Stimulated activated naive CD8-positive, alpha-beta T cell treated with anti-CD3 and anti-CD28 coated beads, Interleukin-15, Interleukin-2, amounts not matched to agents 100 ng/mL and 50 ng/mL, for 24 hours (primary cell): Measurements from ENCODE around the gene SNX20.

ENCODE experiments used
- H3K27ac Mint-ChIP-seq: one replicate; pipeline ENCODE4 v1.8.0; 2021; ENCODE audit warnings: mild to moderate bottlenecking, mixed read lengths
- H3K27me3 Mint-ChIP-seq: one replicate; pipeline ENCODE4 v1.8.0; 2021; ENCODE audit warnings: mixed read lengths
- H3K36me3 Mint-ChIP-seq: one replicate; pipeline ENCODE4 v1.8.0; 2021; ENCODE audit warnings: low read depth, mixed read lengths
- H3K4me1 Mint-ChIP-seq: one replicate; pipeline ENCODE4 v1.8.0; 2021; ENCODE audit warnings: low read depth, mixed read lengths
- H3K4me3 Mint-ChIP-seq: one replicate; pipeline ENCODE4 v1.8.0; 2021; ENCODE audit warnings: mild to moderate bottlenecking, mixed read lengths
- H3K9me3 Mint-ChIP-seq: one replicate; pipeline ENCODE4 v1.8.0; 2021; ENCODE audit warnings: mixed read lengths

Gene SNX20

DNA sequence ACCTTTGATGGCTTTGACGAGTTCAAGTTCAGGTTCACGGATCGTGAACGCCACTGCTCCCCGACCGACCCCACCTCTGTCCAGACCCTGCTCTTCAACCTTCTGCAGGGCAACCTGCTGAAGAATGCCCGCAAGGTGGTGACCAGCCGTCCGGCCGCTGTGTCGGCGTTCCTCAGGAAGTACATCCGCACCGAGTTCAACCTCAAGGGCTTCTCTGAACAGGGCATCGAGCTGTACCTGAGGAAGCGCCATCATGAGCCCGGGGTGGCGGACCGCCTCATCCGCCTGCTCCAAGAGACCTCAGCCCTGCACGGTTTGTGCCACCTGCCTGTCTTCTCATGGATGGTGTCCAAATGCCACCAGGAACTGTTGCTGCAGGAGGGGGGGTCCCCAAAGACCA is 29.9 kb upstream of the SNX20 start:
- H3K27me3 Mint-ChIP-seq: no peaks in the 10 kb centered on the region
- H3K27ac Mint-ChIP-seq: no peak overlapping the region
- H3K9me3 Mint-ChIP-seq: no peaks in the 10 kb centered on the region
- peaks cover 48% of the 10 kb centered on the region for H3K4me1 Mint-ChIP-seq
- no peaks in the 10 kb centered on the region for H3K36me3 Mint-ChIP-seq
- H3K4me3 Mint-ChIP-seq: no peak overlapping the region

DNA sequence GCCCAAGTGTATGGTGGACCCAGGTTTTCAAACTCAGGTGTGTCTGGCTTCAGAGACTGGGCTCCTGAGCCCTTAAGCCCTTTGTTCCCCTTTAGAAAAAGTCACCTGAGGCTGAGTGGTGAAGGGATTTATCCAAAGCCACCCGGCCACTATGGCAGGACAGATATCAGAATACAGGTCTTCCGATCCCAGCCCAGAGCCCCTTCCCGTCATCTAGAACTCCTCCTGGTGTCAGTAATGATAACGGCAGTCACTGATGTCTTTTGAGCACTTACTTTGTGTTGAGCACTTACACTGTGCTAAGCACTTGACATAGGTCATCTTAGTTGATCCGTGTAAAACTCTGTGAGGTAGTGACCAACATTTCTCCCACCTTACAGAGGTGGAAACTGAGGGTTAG is 28.9 kb upstream of the SNX20 start:
- Mint-ChIP-seq H3K4me3 (no peak overlapping the region), H3K27ac (peak overlapping the region; percentile 14), H3K9me3 (peaks cover 10% of the 10 kb centered on the region), H3K4me1 (peaks cover 55% of the 10 kb centered on the region), H3K27me3 (no peaks in the 10 kb centered on the region), H3K36me3 (peaks cover 9% of the 10 kb centered on the region)

DNA sequence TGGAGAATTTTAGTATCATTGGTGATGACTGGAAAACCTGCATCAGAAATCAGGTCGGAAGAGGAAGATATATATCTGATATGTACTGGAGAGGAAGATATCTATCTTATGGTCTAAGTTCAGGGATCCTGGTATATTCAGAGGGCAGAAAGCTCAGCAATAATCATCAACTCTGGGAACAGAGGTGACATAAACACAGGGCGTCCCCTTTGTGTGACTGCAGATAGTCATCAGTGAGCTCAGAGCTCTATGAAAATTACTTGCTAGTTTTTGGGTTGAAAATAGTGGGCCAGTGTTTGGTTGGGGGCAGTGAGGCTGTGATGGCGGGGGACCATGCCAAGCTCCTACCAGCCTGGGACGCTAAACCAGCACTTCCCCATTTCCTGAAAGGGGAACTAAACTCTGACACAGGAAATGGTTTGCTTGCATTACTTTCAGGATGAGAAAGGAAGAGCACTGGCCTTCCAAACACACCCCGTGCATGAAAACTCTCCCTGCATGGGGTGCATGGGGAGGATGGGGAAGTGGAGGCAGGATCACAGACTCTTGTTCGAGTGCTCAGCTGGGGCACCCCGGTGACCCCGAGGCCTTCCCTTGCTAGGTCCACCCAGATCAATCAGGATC is 28.1 kb upstream of the SNX20 start:
- H3K4me1 Mint-ChIP-seq: peaks cover 54% of the 10 kb centered on the region
- H3K27ac Mint-ChIP-seq: peak overlapping the region; percentile 87
- no peaks in the 10 kb centered on the region for H3K27me3 Mint-ChIP-seq
- peaks cover 15% of the 10 kb centered on the region for H3K36me3 Mint-ChIP-seq
- H3K4me3 Mint-ChIP-seq: peak overlapping the region; percentile 56
- H3K9me3 Mint-ChIP-seq: peaks cover 15% of the 10 kb centered on the region

DNA sequence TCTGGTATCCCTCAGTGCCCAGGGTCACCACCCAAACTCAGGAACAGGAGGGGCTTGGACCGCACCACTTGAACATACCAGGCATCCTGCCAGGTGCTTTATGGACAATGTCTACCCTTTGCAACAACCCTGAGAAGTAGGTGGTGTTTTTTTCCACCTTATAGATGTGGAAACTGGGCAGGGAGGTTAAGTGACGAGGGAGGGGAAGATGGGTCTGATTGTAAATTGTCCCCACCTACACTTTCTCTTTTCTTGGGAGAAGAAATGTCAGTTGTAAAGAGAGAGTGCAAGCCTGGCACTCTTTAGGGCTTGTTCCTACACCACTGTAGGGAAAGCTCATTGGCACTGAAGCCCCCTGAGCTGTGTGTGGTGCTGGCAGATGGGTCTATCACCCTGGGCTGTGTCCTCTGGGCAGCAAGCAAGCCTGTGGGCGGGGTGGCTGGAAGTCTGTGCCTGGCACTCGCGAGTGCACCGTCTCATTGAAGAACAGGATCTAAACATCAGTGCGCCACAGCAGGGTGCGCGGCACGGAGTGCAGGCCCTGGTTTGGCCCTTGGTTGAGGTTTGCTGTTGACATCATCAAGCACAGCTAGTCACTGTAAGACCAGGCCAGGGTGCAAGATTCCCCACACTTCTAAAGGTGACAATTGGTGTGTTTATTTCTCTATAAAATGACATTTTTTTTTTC is 27.4 kb upstream of the SNX20 start:
- Mint-ChIP-seq H3K9me3 (peaks cover 21% of the 10 kb centered on the region), H3K27ac (peak overlapping the region; percentile 87), H3K4me3 (peak overlapping the region; percentile 56), H3K4me1 (peaks cover 54% of the 10 kb centered on the region), H3K36me3 (peaks cover 22% of the 10 kb centered on the region), H3K27me3 (no peaks in the 10 kb centered on the region)

DNA sequence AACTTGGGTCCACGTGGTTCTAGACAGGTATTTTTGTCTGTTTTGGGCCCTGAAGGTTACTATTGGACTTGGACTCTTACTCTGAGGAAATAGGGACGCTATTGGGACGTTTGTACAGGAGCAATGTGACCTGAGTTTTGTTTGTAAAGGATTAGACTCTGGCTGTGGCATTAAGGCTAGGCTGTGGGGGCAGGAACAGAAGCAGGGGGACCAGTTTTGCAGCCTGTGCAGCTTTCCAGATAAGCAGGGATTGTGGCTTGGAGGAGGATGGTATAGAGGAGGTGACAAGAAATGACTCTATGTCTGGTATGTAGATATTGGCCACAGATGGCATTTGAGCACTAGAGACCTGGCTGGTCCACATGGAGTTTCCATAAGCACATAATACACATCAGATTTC is 25.1 kb upstream of the SNX20 start:
- Mint-ChIP-seq H3K27ac (peak overlapping the region; percentile 22), H3K36me3 (peaks cover 25% of the 10 kb centered on the region), H3K4me3 (no peak overlapping the region), H3K4me1 (peaks cover 65% of the 10 kb centered on the region), H3K9me3 (peaks cover 21% of the 10 kb centered on the region), H3K27me3 (no peaks in the 10 kb centered on the region)

DNA sequence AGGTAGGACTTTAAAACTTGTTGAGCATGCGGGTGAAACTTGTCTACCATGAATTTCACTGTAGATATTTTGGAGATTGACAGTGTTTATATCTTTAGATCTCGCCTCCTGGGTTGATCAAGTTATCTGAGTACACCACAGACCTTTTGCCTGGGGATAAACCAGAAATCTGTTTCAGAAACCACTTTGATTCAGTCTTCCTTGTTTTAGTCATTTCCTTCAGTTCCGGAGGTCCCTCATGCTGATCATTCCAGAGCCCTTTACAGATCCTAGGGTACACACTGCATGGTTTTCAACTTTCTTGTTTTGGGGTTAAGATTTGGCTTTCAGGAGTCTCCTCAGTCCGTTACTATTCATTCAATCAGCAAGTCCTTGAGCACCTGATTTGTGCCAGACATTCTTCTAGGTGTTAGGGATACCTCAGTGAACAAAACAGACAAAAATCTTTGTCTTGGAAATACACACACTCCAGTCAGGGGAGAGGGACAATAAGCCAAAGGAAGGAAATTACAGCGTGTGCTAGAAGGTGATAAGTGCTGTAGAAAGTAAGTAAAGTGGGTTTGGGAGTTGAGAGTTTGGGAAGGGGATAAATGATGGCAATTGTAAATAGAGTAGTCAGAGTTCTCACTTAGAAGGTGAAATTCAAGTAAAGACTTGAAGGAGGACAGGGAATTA is 24.5 kb upstream of the SNX20 start:
- H3K4me3 Mint-ChIP-seq: no peak overlapping the region
- H3K36me3 Mint-ChIP-seq: peaks cover 30% of the 10 kb centered on the region
- H3K27me3 Mint-ChIP-seq: no peaks in the 10 kb centered on the region
- H3K9me3 Mint-ChIP-seq: peaks cover 21% of the 10 kb centered on the region
- peaks cover 71% of the 10 kb centered on the region for H3K4me1 Mint-ChIP-seq
- H3K27ac Mint-ChIP-seq: no peak overlapping the region

DNA sequence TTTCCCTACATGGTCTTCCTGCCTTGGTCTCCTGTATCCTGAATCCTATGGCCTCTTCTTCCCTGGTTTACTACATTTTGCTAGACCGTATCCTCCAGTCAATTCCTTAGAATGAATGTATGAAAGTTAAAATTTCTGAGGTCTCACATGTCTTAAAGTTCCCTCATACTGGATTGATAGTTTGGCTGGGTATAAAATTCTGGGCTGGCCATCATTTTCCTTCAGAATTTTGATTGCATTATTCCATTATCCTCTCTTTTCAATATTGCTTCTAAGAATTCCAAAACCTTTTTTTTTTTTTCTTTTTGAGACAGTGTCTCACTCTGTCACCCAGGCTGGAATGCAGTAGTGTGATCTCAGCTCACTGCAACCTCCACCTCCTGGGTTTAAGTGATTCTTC is 23.1 kb upstream of the SNX20 start:
- H3K27me3 Mint-ChIP-seq: no peaks in the 10 kb centered on the region
- H3K9me3 Mint-ChIP-seq: peaks cover 21% of the 10 kb centered on the region
- H3K36me3 Mint-ChIP-seq: peaks cover 30% of the 10 kb centered on the region
- peaks cover 72% of the 10 kb centered on the region for H3K4me1 Mint-ChIP-seq
- no peak overlapping the region for H3K4me3 Mint-ChIP-seq
- H3K27ac Mint-ChIP-seq: no peak overlapping the region

DNA sequence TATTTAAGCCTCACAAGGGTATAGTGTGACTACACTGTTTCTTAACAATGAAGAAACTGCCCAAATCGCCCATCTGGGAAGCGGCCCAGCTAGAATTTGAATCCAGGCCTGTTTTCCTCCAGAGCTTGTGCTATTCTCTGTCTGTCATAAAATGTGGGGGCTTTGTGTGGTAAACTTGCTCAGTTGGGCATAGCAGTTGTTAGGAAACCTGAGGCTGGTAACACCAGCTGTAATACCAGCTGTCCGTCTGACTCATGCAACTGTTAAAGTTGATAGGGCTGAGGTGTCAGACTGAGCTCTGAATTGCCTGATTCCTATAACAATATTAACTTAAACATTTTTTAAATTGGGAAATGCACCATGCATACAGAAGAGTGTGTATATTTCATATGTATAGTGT is 21.6 kb upstream of the SNX20 start:
- peaks cover 72% of the 10 kb centered on the region for H3K4me1 Mint-ChIP-seq
- peaks cover 30% of the 10 kb centered on the region for H3K36me3 Mint-ChIP-seq
- peak overlapping the region; percentile 38 for H3K27ac Mint-ChIP-seq
- H3K4me3 Mint-ChIP-seq: no peak overlapping the region
- no peaks in the 10 kb centered on the region for H3K27me3 Mint-ChIP-seq
- H3K9me3 Mint-ChIP-seq: peaks cover 21% of the 10 kb centered on the region

DNA sequence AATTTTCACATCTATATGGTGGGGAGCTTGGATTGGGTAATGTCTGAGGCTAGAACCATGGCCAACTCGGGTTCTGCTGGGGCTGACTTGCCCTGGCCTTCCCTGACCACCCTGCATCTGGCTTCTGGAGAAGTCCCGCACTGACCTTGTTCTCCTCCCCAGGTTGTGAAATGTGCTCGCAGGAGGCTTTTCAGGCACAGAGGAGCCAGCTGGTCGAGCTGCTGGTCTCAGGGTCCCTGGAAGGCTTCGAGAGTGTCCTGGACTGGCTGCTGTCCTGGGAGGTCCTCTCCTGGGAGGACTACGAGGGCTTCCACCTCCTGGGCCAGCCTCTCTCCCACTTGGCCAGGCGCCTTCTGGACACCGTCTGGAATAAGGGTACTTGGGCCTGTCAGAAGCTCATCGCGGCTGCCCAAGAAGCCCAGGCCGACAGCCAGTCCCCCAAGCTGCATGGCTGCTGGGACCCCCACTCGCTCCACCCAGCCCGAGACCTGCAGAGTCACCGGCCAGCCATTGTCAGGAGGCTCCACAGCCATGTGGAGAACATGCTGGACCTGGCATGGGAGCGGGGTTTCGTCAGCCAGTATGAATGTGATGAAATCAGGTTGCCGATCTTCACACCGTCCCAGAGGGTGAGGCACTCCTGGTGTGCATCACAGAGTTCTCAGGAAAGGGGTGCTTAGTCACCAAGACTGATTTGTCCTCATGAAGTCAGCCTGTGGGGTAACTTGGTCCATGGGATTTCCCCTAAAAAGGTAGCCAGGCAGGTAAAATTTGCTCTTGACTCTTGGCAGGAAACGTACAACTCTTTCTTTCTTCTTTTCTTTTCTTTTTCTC is 18.4 kb upstream of the SNX20 start:
- Mint-ChIP-seq H3K9me3 (peaks cover 8% of the 10 kb centered on the region), H3K4me3 (peak overlapping the region; percentile 81), H3K27ac (peak overlapping the region; percentile 93), H3K27me3 (peaks cover 2% of the 10 kb centered on the region), H3K4me1 (peaks cover 81% of the 10 kb centered on the region), H3K36me3 (peaks cover 19% of the 10 kb centered on the region)

DNA sequence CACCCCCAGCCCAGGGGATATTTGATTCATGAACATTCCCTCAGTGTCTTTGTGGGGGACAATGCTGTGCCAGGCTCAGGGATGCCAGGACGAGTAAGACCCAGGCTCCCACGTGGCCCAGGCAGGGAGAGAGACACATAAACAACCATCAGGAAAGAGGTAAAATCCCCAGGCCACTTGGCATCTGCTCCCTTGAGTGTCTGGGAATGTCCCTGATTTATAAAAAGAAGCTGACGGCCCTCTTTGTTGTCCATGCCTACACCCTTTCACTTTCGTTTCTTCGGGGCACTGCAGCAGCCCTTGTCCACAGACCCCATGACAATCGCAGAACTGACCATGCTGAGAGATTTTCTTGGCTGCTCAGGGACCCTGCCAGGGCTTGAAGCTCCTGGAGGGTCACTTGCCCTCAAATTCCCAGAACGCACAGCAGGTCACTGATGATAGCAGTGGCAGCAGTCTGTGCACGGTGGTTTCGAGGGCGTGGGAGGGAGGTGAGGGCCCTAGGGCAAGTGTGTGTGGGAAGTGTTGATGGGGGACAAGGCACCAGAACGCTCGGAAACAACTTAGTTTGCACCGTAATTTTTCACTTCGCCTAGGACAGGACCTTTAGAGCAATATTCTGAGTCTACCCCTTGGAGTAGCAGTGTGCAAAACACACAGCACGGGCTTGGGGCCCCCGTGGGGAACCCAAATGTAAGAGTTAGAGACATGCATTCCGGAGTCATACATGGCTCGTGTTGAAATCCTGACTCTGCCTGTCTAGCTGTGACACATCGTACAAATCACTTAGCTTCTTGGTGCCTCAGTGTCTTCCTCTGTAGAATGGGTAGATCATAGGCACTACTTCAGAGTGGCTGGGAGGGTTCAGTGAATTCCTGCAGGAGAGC is 17.0 kb upstream of the SNX20 start:
- Mint-ChIP-seq H3K36me3 (peaks cover 9% of the 10 kb centered on the region), H3K27me3 (peaks cover 4% of the 10 kb centered on the region), H3K9me3 (no peaks in the 10 kb centered on the region), H3K4me1 (peaks cover 90% of the 10 kb centered on the region), H3K27ac (peak overlapping the region; percentile 93), H3K4me3 (peak overlapping the region; percentile 81)

DNA sequence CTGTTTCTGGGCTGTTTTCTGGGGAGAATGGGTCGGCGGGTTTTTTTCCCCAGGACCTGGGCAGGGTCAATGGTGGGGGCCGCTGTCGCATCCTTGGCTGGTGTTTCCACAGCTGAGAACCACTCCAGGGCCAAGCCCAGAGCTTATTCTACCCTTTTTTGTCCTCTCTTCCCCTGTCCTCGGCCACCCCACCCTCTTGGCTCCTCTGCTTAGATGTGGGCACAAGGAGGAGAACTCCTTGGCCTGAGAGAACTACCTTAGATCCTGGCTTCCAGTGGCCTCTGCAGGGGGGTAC is 16.3 kb upstream of the SNX20 start:
- peak overlapping the region; percentile 93 for H3K27ac Mint-ChIP-seq
- peaks cover 90% of the 10 kb centered on the region for H3K4me1 Mint-ChIP-seq
- peak overlapping the region; percentile 81 for H3K4me3 Mint-ChIP-seq
- peaks cover 9% of the 10 kb centered on the region for H3K36me3 Mint-ChIP-seq
- H3K9me3 Mint-ChIP-seq: no peaks in the 10 kb centered on the region
- peaks cover 4% of the 10 kb centered on the region for H3K27me3 Mint-ChIP-seq

DNA sequence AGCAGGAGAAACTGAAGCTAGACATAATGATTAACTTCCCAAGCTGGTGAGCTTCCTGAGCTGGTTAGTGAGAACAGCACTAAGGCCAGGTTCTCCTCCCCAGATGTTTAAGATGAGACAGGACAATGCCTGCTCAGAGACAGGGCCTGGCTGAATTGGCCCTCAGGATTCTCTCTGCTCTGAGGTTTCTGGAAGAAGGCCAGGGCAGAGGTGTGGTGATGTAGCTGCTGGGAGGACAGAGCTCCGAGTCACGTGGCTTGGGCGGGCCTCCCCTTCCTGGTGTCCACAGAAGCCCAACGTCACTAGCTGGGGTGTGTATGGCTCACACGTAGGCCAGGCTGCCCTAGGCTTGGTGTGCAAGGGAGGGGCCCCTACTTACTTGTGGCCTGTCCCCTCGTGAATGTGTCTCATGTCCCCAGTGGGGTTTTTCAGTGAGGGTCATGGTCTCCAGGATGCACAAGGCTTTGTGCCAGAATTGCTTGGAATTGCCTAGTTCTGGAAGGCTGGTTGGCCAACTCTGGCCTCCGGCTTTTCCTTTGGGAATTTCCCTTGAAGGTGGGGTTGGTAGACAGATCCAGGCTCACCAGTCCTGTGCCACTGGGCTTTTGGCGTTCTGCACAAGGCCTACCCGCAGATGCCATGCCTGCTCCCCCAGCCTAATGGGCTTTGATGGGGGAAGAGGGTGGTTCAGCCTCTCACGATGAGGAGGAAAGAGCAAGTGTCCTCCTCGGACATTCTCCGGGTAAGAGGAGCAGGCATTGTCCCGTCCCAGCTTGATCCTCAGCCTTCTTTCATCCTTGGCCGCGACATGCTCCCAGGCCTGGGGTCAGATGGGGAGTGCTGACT is 15.7 kb upstream of the SNX20 start:
- H3K9me3 Mint-ChIP-seq: no peaks in the 10 kb centered on the region
- H3K36me3 Mint-ChIP-seq: peaks cover 9% of the 10 kb centered on the region
- H3K4me1 Mint-ChIP-seq: peaks cover 92% of the 10 kb centered on the region
- peak overlapping the region; percentile 93 for H3K27ac Mint-ChIP-seq
- H3K27me3 Mint-ChIP-seq: peaks cover 4% of the 10 kb centered on the region
- H3K4me3 Mint-ChIP-seq: no peak overlapping the region

DNA sequence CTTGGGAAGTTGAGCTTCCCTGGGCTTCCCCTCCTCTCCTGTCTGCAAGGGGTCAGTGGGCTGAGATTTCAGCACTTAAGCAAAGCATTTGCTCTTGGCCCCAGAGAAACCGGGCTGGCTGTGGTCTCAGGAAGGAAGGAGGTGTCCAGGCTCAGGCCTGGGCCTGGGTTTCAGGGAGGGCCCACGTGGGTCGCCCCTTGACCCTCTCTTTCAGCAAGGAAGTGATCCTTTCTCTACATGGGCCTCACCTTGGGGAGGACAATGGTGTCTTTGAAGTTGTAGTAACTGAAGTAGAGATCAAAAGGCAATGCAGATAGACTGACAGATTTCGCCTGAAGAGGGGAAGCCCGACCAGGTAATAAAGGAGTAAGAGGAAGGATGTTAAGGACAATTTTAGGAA is 15.0 kb upstream of the SNX20 start:
- H3K4me1 Mint-ChIP-seq: peaks cover 93% of the 10 kb centered on the region
- H3K36me3 Mint-ChIP-seq: peaks cover 4% of the 10 kb centered on the region
- H3K9me3 Mint-ChIP-seq: no peaks in the 10 kb centered on the region
- no peak overlapping the region for H3K4me3 Mint-ChIP-seq
- H3K27ac Mint-ChIP-seq: peak overlapping the region; percentile 93
- H3K27me3 Mint-ChIP-seq: peaks cover 4% of the 10 kb centered on the region
